GM12801 (cell line): ENCODE measurements around the gene PGM5.

Experiments
- TF ChIP-seq, protein P1 (sequence below): IDR thresholded peaks from one replicate; pipeline ENCODE4 v1.5.1; 2011; ENCODE audit warnings: control low read depth; ENCODE audit not compliant: insufficient read length; ENCODE audit errors: extremely low read depth

PGM5 gene

DNA sequence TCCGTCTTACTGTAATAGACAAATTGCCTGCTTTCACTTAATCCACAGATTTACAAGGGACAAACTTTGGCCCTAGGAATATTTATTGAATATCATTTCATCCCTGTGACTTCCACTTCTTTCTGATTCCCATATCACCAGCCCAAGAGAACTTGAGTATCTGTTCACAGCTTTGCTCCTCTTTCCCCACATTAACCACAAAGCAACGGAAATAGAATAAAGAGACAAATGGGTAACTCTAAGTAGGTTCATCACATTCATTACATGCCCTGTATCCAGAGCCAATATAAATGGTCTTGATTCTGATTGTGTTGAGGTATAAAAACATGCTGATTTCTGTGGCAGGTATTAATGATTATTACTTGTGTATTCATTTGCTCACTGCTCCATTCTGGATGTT, 142.4 kb downstream of the PGM5 start:
- TF ChIP-seq, protein P1, sequence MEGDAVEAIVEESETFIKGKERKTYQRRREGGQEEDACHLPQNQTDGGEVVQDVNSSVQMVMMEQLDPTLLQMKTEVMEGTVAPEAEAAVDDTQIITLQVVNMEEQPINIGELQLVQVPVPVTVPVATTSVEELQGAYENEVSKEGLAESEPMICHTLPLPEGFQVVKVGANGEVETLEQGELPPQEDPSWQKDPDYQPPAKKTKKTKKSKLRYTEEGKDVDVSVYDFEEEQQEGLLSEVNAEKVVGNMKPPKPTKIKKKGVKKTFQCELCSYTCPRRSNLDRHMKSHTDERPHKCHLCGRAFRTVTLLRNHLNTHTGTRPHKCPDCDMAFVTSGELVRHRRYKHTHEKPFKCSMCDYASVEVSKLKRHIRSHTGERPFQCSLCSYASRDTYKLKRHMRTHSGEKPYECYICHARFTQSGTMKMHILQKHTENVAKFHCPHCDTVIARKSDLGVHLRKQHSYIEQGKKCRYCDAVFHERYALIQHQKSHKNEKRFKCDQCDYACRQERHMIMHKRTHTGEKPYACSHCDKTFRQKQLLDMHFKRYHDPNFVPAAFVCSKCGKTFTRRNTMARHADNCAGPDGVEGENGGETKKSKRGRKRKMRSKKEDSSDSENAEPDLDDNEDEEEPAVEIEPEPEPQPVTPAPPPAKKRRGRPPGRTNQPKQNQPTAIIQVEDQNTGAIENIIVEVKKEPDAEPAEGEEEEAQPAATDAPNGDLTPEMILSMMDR: no peak

DNA sequence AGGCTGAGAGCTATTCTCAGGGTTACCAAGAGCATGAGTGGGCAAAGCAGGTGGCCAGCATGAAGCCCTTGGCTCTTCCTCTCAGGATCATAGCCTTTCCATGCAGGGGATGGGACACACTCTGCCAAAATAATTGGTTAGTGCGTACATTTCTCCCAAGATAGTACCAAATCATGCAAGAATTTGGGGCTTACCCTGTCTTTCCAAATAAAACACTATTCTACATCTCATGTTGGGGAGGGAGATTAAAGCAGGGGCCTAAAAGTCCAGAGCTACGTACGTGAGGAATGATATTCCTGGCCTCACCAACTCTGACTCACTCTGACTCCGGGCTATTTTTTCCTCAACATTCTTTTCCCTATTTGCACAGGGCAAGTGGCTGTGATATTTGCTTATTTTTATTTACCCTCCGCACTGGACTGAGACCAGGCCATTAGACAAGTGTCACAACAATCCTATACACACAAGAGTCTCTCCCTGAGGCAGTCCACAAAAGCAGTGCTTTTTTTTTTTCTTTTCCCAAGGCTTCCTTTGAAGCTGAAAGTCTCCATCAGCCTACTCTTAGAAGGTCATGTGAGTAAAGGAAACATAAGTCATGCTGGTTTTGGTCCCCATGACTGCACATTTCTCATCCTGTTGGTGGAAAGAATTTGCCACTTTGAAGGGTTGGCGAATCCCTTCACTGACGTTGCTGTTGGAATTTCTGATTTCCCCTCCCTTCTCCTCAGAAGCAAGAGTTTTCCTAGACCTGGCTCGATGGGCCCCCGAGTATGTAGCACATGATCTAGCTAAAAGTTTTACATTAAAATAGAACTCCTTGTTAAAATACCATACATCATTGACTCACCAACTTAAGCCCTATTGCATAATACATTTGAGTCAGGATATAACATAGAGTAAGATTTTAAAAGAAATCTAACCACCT, 144.3 kb downstream of the PGM5 start:
- TF ChIP-seq, protein P1: no peak

DNA sequence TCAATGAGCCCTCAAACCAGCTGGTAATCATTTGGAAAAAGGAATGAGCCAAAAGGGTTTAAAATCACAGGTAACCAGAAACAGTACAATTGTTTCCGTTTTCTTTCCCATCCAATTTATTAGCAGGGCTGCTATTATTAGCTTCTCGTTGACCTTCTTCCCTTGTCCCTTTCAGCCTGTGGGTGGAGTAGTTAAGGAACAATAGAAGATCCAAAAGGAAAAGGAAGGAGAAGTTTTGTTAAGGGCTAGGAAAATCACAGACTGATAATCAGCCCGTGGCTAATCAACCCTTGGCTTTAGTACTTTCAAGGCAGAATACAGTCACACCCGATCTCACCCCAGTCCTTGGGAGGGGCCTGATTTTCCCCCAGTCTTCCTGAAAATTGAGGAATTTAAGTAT, 145.9 kb downstream of the PGM5 start:
- TF ChIP-seq, protein P1: no peak

DNA sequence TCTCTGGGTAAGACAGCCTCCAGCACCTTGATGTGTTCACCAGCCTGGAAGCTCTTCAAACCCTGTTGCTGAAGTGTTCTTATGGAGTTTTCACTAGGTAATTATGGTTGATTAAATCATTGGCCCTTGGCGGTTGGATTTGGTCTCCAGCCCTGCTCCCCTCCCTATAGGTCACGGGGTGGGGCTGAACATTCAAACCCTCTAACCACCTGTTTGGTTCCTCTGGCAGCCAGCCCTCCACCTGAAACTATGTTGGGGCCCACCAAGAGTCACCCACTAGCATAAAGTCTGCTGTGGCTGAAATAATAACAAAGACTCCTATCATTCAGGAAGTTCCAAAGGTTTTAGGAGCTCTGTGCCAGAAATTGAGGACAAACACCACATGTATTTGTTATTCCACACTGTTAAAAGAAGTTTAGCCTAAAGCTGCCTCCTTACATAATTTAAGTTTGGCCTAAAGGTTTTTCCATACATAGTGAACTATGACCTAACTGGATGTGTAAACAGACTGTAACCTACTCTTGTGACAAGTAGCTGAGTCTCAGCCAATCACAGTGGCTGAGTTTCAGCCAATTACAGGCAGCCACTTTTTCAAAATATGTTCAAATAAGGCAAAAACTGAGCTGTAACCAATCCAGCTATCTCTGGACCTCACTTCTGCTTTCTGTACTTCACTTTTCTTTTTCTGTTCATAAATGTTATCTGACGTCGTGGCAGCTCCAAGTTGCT, 149.4 kb downstream of the PGM5 start:
- TF ChIP-seq, protein P1: no peak

DNA sequence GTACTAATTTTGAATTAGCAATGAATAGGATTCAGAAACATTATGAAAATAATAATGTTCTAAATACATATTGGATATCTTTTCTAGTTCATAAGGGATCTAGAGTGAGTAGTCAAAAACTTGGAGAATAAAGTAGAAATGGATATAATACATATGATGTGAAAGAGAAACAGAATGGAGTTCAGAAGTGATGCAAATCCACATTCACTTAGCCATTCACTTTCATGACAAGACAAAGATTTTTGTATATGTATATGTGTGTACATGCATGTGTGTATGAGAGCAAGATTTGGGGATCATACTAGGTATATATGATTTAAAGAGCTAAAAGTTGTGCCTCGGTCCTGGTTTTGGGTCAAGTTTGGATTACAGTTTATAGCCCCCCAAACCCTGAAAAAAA, 150.1 kb downstream of the PGM5 start:
- TF ChIP-seq, protein P1: no peak

DNA sequence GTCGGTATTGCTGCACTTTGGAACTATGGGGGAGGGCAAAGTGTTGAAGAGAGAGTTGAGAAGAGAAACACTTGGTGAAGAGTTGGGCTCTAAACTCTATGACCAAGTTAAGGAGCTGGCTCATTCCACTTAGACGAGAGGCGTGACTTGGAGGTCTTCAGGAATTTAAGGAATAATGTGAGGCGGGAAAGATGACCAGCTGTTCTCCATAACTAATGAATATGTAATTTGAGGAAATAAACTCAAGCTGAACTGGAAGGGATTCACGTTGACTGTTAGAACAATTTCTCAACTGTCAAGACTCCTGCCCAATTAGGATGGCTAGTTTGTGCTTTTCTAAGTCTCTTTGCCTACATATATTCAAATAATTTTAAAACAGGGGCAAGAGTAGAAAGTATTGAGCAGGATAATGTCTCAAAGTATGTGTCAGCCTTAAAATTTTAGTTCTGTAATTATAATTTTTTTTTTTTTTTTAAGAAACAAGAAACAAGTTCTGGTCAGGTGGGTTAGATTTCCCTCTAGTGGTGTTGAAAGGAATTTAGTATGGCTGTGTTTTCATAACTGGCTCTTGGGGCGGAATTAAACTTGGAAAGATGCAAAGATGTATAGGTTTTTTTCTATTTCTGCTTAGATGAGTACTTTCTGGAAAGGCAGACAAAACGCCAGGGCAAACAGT, 150.9 kb downstream of the PGM5 start:
- TF ChIP-seq, protein P1: no peak

DNA sequence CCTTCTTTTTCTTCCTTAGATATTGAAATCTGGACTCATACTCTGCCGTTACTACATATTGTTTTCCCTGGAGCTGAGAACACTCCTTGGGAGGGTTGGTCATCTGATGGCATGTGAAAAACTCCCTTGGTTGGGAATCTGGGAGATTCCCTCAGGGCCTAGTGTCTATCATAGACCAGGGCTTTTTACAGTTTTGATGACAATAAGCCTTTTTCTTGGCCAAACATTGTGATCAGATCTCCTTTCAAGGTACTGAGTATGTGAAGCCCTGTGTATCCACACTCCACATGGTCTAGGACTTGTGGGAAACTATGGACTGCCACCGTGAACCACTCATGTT, 151.4 kb downstream of the PGM5 start:
- TF ChIP-seq, protein P1: no peak
